Muscle layer of duodenum (tissue), 2 donors: Measurements from ENCODE around the gene NEK7.

Experiments
- H3K27ac ChIP-seq: one replicate; pipeline ENCODE4 v1.7.0; 2013; ENCODE audit warnings: mild to moderate bottlenecking, low read length
- H3K27me3 ChIP-seq: one replicate; pipeline ENCODE4 v1.7.0; 2013; ENCODE audit warnings: low read depth, mild to moderate bottlenecking, control low read depth, low read length
- H3K36me3 ChIP-seq, 2 donors: one replicate each; pipeline ENCODE4 v1.7.0; 2013; ENCODE audit warnings: low read length in 2 of 2, control low read depth in 1 of 2, mild to moderate bottlenecking in 1 of 2; ENCODE audit not compliant: insufficient read depth in 2 of 2, control insufficient read depth in 1 of 2
- H3K4me1 ChIP-seq, 2 donors: one replicate each; pipeline ENCODE4 v1.7.0; 2013; ENCODE audit warnings: low read length in 2 of 2, mild to moderate bottlenecking in 2 of 2, control low read depth in 1 of 2, moderate library complexity in 1 of 2; ENCODE audit not compliant: insufficient read depth in 2 of 2, control insufficient read depth in 1 of 2
- H3K4me3 ChIP-seq, 2 donors: one replicate each; pipeline ENCODE4 v1.7.0; 2013; ENCODE audit warnings: low read length in 2 of 2, low read depth in 1 of 2, mild to moderate bottlenecking in 1 of 2
- H3K9me3 ChIP-seq, 2 donors: one replicate each; pipeline ENCODE4 v1.7.0; 2013; ENCODE audit warnings: low read length in 2 of 2, control low read depth in 1 of 2, mild to moderate bottlenecking in 1 of 2; ENCODE audit not compliant: control insufficient read depth in 1 of 2
- donor health status: healthy.

NEK7 gene

DNA sequence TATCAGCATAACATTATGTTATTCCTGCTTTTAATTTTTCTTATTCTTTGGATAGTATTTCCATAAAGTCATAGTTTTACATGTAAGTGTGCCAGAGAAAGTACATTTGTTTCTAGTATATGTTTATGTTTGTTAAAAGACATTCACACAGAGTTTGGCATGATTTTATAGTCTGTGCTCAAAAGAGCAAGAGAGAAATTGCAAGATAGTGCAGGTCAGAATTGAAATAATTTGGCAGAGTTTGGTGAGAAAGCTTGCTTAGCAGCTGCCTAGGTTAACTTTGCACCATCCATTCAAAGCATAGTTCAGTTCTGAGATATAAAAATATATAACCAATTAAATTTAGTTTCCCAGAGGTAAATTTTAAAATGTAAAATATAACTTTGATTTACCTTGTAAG, 17.0 kb downstream of the NEK7 start:
- Histone ChIP-seq H3K4me3 (no peak overlapping the region), H3K9me3 (no peaks in the 10 kb centered on the region), H3K4me1 (peaks cover 23 to 59% of the 10 kb centered on the region in 2 donors), H3K36me3 (no peaks in the 10 kb centered on the region), H3K27ac (no peak overlapping the region), H3K27me3 (no peaks in the 10 kb centered on the region)

GRCh38 chr1:198174297-198174696, 17.5 kb downstream of the NEK7 start:
- peaks cover 23 to 58% of the 10 kb centered on the region in 2 donors for H3K4me1 ChIP-seq
- H3K9me3 ChIP-seq = no peaks in the 10 kb centered on the region
- no peaks in the 10 kb centered on the region for H3K27me3 ChIP-seq
- no peak overlapping the region for H3K27ac ChIP-seq
- no peaks in the 10 kb centered on the region for H3K36me3 ChIP-seq
- H3K4me3 ChIP-seq = no peak overlapping the region

GRCh38 chr1:198175423-198176170, 18.8 kb downstream of the NEK7 start:
- Histone ChIP-seq H3K9me3 (no peaks in the 10 kb centered on the region), H3K4me1 (peaks cover 23 to 60% of the 10 kb centered on the region in 2 donors), H3K27me3 (no peaks in the 10 kb centered on the region), H3K36me3 (no peaks in the 10 kb centered on the region), H3K4me3 (no peak overlapping the region), H3K27ac (no peak overlapping the region)

GRCh38 chr1:198176179-198176578, 19.4 kb downstream of the NEK7 start:
- no peak overlapping the region for H3K27ac ChIP-seq
- H3K36me3 ChIP-seq = no peaks in the 10 kb centered on the region
- no peaks in the 10 kb centered on the region for H3K9me3 ChIP-seq
- H3K27me3 ChIP-seq = no peaks in the 10 kb centered on the region
- no peak overlapping the region for H3K4me3 ChIP-seq
- peaks cover 23 to 60% of the 10 kb centered on the region in 2 donors for H3K4me1 ChIP-seq

GRCh38 chr1:198177546-198177945, 20.7 kb downstream of the NEK7 start:
- Histone ChIP-seq H3K36me3 (no peaks in the 10 kb centered on the region), H3K27me3 (no peaks in the 10 kb centered on the region), H3K4me3 (no peak overlapping the region), H3K27ac (no peak overlapping the region), H3K4me1 (peaks cover 23 to 49% of the 10 kb centered on the region in 2 donors), H3K9me3 (no peaks in the 10 kb centered on the region)

DNA sequence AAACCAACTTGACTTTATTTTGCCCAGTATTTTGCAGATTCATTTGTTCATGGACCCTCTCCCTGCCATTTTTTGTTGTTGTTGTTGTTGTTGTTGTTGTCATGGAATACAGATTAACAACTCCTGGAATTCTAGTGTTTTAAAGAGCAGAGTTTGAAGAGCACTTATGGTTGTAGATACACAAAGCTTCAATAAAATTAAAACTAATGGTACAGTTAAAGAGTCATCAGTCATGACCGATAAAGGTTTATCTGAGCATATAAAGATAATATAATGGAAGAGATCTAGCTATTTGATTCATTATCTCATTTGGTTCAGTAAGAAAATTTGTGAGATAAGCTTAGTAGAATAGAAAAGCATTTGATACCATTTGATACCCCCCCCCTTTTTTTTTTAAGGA, 21.8 kb downstream of the NEK7 start:
- Histone ChIP-seq H3K36me3 (no peaks in the 10 kb centered on the region), H3K4me1 (peaks cover 23 to 43% of the 10 kb centered on the region in 2 donors)

GRCh38 chr1:198179556-198179981, 22.8 kb downstream of the NEK7 start:
- Histone ChIP-seq H3K4me3 (no peak overlapping the region), H3K9me3 (no peaks in the 10 kb centered on the region), H3K36me3 (no peaks in the 10 kb centered on the region), H3K27ac (no peak overlapping the region), H3K27me3 (no peaks in the 10 kb centered on the region), H3K4me1 (peaks cover 22 to 34% of the 10 kb centered on the region in 2 donors)

More for the DNA sequence above, 21.8 kb downstream of the NEK7 start:
- H3K4me3 ChIP-seq = no peak overlapping the region
- H3K27ac ChIP-seq = no peak overlapping the region
- H3K9me3 ChIP-seq = no peaks in the 10 kb centered on the region
- no peaks in the 10 kb centered on the region for H3K27me3 ChIP-seq

DNA sequence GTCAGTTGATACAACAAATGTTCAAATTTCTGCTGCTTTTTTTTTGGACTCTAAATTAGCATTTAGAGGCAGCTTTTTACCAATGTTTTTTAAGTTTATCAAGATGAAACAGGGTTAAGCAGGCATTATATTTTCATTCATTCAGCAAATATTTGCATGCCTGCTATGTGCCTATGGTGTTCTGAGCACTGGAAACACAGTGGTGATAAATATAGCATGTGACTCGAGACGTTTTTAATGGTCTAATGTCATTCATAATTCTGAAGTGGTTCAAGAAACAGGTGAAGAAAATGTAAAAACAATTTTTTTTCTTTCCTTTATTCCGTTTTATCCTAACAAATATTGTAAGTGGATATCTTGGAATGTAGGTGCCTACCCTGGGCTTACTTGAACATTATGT, 26.8 kb downstream of the NEK7 start:
- no peaks in the 10 kb centered on the region for H3K27me3 ChIP-seq
- peaks cover 0 to 26% of the 10 kb centered on the region in 2 donors for H3K4me1 ChIP-seq
- no peaks in the 10 kb centered on the region for H3K9me3 ChIP-seq
- no peak overlapping the region for H3K27ac ChIP-seq
- H3K4me3 ChIP-seq = no peak overlapping the region
- no peaks in the 10 kb centered on the region for H3K36me3 ChIP-seq

DNA sequence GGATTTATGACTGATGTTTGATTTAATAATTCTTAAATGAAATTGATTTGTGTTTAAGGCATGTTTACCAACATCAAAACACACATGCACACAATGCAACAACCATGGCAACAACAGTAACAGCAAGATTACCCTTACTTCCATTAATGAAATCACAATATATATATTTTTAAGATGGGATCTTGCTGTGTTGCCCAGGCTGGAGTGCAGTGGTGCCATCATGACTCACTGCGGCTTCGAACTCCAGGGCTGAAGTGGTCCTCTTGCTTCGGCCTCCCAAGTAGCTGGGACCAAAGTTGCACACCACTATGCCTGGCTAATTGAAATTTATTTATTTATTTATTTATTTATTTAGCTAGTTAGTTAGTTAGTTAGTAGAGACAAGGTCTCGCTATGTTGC, 27.7 kb downstream of the NEK7 start:
- Histone ChIP-seq H3K4me3 (no peak overlapping the region), H3K36me3 (no peaks in the 10 kb centered on the region), H3K27me3 (no peaks in the 10 kb centered on the region), H3K27ac (no peak overlapping the region), H3K4me1 (peaks cover 0 to 22% of the 10 kb centered on the region in 2 donors), H3K9me3 (no peaks in the 10 kb centered on the region)

DNA sequence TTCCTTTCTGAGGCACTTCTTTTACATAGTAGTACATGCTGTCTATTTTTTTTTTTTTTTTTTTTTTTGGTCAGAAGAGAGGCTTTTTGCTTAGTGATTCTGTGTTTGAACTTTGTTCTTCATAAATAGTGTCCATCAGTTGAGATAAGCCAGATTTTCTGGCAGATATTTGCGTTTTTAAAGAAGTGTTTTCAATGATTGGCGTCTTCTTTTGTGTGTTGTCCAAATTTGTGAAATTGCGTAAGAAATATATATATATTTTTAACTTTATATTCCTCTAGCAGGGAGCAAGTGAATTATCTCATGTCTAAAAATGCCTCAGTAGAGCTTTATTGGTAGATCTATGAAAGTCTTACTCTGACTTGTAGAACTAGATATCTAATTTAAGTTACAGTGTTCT, 28.3 kb downstream of the NEK7 start:
- H3K36me3 ChIP-seq = no peaks in the 10 kb centered on the region
- H3K27me3 ChIP-seq = no peaks in the 10 kb centered on the region
- H3K9me3 ChIP-seq = no peaks in the 10 kb centered on the region
- H3K4me1 ChIP-seq = peaks cover 0 to 19% of the 10 kb centered on the region in 2 donors
- no peak overlapping the region for H3K4me3 ChIP-seq
- no peak overlapping the region for H3K27ac ChIP-seq

- peaks cover 0 to 16% of the 10 kb centered on the region in 2 donors for H3K4me1 ChIP-seq
- H3K9me3 ChIP-seq = no peaks in the 10 kb centered on the region
- no peak overlapping the region for H3K4me3 ChIP-seq
- H3K36me3 ChIP-seq = no peaks in the 10 kb centered on the region
- H3K27ac ChIP-seq = no peak overlapping the region
- no peaks in the 10 kb centered on the region for H3K27me3 ChIP-seq
These were observed 29.0 kb downstream of the NEK7 start for GRCh38 chr1:198185759-198186158.
